BJ (cell line): ENCODE measurements around the gene GSK3A. TPM values are rescaled to one million over a fixed set of nuclear protein-coding genes. Genes with fewer than 3 reads are reported as not detected.

Source experiments
- CTCF ChIA-PET: fragments of 350-600 bp; formaldehyde crosslinking; extraction: SDS; loops from one replicate; lab custom pipeline; 2021; ENCODE audit warnings: antibody characterized with exemption, inconsistent platforms; lab: Yijun Ruan, JAX
- POLR2A ChIA-PET: fragments of 300-600 bp; sonication (Branson Sonifier 250); formaldehyde crosslinking; extraction: SDS; loops from one replicate; lab custom pipeline; 2021; ENCODE audit warnings: antibody characterized with exemption; lab: Charles Lee
- DNase-seq: peaks from one replicate; pipeline ENCODE4 v3.0.0-alpha.2; 2011; ENCODE audit warnings: low read depth
- H3K27me3 ChIP-seq: 2 replicates; pipeline ENCODE4 v1.6.0; 2011; ENCODE audit warnings: low read length; ENCODE audit not compliant: control insufficient read depth, insufficient read depth
- H3K36me3 ChIP-seq: 2 replicates; pipeline ENCODE4 v1.5.1; 2011; ENCODE audit warnings: low read length; ENCODE audit not compliant: control insufficient read depth, insufficient read depth
- H3K4me3 ChIP-seq: 2 replicates; pipeline ENCODE4 v1.5.1; 2011; ENCODE audit warnings: low read depth, mild to moderate bottlenecking, control low read depth, low read length
- CTCF ChIP-seq: IDR thresholded peaks from 2 replicates; pipeline ENCODE4 v1.5.1; 2011; ENCODE audit warnings: low read depth, mild to moderate bottlenecking, control low read depth, inconsistent platforms, low read length, moderate library complexity; ENCODE audit not compliant: insufficient read depth
- polyA plus RNA-seq: library from polyadenylated mRNA; depleted of rRNA; stranded (reverse); fragments of >200 nt; gene quantifications from 2 replicates; pipeline ENCODE4 v1.2.3, GENCODE V29; 2011

GSK3A gene
- polyA plus RNA-seq, 1 experiment: 36.1 TPM

- no peak for TF ChIP-seq CTCF
- no peak overlapping the region for H3K4me3 ChIP-seq
- POLR2A ChIA-PET: no interaction called here
- no peaks in the 10 kb centered on the region for H3K27me3 ChIP-seq
- CTCF ChIA-PET: interaction anchor here (1.7 to 2.9 kb wide), 2 partner anchors 30 to 106 kb away, joined by 4 to 12 read pairs; no protein-coding TSS in a partner anchor
- no peaks in the 10 kb centered on the region for H3K36me3 ChIP-seq
- no peak for DNase-seq
Observed at GRCh38 chr19:42214810-42215485, 27.5 kb downstream of the GSK3A start.

- no peaks in the 10 kb centered on the region for H3K27me3 ChIP-seq
- H3K4me3 ChIP-seq: no peak overlapping the region
- DNase-seq: no peak
- TF ChIP-seq CTCF: no peak
- POLR2A ChIA-PET: no interaction called here
- CTCF ChIA-PET: no interaction called here
- peaks cover 11% of the 10 kb centered on the region for H3K36me3 ChIP-seq
Observed at GRCh38 chr19:42212886-42213285, 29.5 kb downstream of the GSK3A start.

- CTCF ChIA-PET: interaction anchor here (1.7 to 6.7 kb wide), 2 partner anchors 8 to 24 kb away, joined by 5 to 35 read pairs; no protein-coding TSS in a partner anchor
Observed at GRCh38 chr19:42208612-42209011, 33.8 kb downstream of the GSK3A start.

GRCh38 chr19:42207767-42208271 is 34.6 kb downstream of the GSK3A start:
- Histone ChIP-seq H3K27me3 (no peaks in the 10 kb centered on the region), H3K36me3 (peaks cover 20% of the 10 kb centered on the region), H3K4me3 (no peak overlapping the region)
- CTCF ChIA-PET: interaction anchor here (1.2 to 6.7 kb wide), 4 partner anchors 9 to 99 kb away, joined by 3 to 35 read pairs (median 6); no protein-coding TSS in a partner anchor
- POLR2A ChIA-PET: interaction anchor here (0.7 to 1.1 kb wide), 2 partner anchors 9 to 35 kb away, joined by 3 to 47 read pairs; no protein-coding TSS in a partner anchor
- TF ChIP-seq CTCF: no peak
- no peak for DNase-seq

More at GRCh38 chr19:42208612-42209011, 33.8 kb downstream of the GSK3A start:
- POLR2A ChIA-PET: no interaction called here
- H3K36me3 ChIP-seq: peaks cover 18% of the 10 kb centered on the region
- no peak for DNase-seq
- no peak for TF ChIP-seq CTCF
- no peaks in the 10 kb centered on the region for H3K27me3 ChIP-seq
- no peak overlapping the region for H3K4me3 ChIP-seq

GRCh38 chr19:42206871-42207755 is 35.3 kb downstream of the GSK3A start:
- ChIA-PET POLR2A (interaction anchor here (0.7 to 1.1 kb wide), 2 partner anchors 10 to 36 kb away, joined by 3 to 47 read pairs; no protein-coding TSS in a partner anchor), CTCF (interaction anchor here (1.2 to 6.7 kb wide), 4 partner anchors 10 to 98 kb away, joined by 3 to 35 read pairs (median 6); no protein-coding TSS in a partner anchor)
- peaks cover 21% of the 10 kb centered on the region for H3K36me3 ChIP-seq
- DNase-seq: no peak
- no peaks in the 10 kb centered on the region for H3K27me3 ChIP-seq
- no peak overlapping the region for H3K4me3 ChIP-seq
- TF ChIP-seq CTCF: no peak
